ENCODE measurements around the gene RNPEPL1.

Gene RNPEPL1

GRCh38 chr2:240565333-240566202, 2.7 kb upstream of the RNPEPL1 start:
- H3K36me3 ChIP-seq (ENCODE audit: insufficient read depth, low read length), result no peaks in the 10 kb centered on the region
- H3K27ac ChIP-seq, result 0 out of 2 replicates have a peak overlapping the region, but pooled peaks have one; percentile 37
- H3K9me3 ChIP-seq (ENCODE audit: low read depth, low read length), result no peaks in the 10 kb centered on the region
- peak overlapping the region; percentile 63 for H3K9ac ChIP-seq (ENCODE audit: insufficient read length)
- no peak for DNase-seq (ENCODE audit: low read depth, low spot score)
- no peak for TF ChIP-seq FOXP2 (optimal IDR thresholded peaks at IDR 0.05; ENCODE audit: control extremely low read depth, extremely low read length, insufficient read depth)
- no peak for TF ChIP-seq EZH2 (IDR thresholded peaks at IDR 0.05)
- no peak for TF ChIP-seq POLR2AphosphoS5 (IDR thresholded peaks at IDR 0.05; ENCODE audit: borderline replicate concordance, low read depth, low read length)
- peak overlapping the region; percentile 68 for H3K4me3 ChIP-seq

GRCh38 chr2:240566203-240567136, 1.8 kb upstream of the RNPEPL1 start:
- Histone ChIP-seq H3K27ac (0 out of 2 replicates have a peak overlapping the region, but pooled peaks have one; percentile 37), H3K9ac (ENCODE audit: insufficient read length) (peak overlapping the region; percentile 63), H3K36me3 (ENCODE audit: insufficient read depth, low read length) (no peaks in the 10 kb centered on the region), H3K4me3 (peak overlapping the region; percentile 91), H3K9me3 (ENCODE audit: low read depth, low read length) (no peaks in the 10 kb centered on the region)
- TF ChIP-seq EZH2 (IDR thresholded peaks at IDR 0.05) (no peak), POLR2AphosphoS5 (IDR thresholded peaks at IDR 0.05; ENCODE audit: borderline replicate concordance, low read depth, low read length) (peak; percentile 74), FOXP2 (optimal IDR thresholded peaks at IDR 0.05; ENCODE audit: control extremely low read depth, extremely low read length, insufficient read depth) (no peak)
- no peak for DNase-seq (ENCODE audit: low read depth, low spot score)

GRCh38 chr2:240567137-240567871, 980 bp upstream of the RNPEPL1 start:
- Histone ChIP-seq H3K4me3 (peak overlapping the region; percentile 91), H3K9ac (ENCODE audit: insufficient read length) (peak overlapping the region; percentile 77), H3K9me3 (ENCODE audit: low read depth, low read length) (no peaks in the 10 kb centered on the region), H3K36me3 (ENCODE audit: insufficient read depth, low read length) (no peaks in the 10 kb centered on the region), H3K27ac (no peak overlapping the region)
- no peak for DNase-seq (ENCODE audit: low read depth, low spot score)
- no peak for TF ChIP-seq FOXP2 (optimal IDR thresholded peaks at IDR 0.05; ENCODE audit: control extremely low read depth, extremely low read length, insufficient read depth)

- DNase-seq (ENCODE audit: low read depth, low spot score), result no peak
- peak overlapping the region; percentile 82 for H3K4me3 ChIP-seq
- H3K9me3 ChIP-seq (ENCODE audit: low read depth, low read length), result no peaks in the 10 kb centered on the region
- TF ChIP-seq EZH2 (IDR thresholded peaks at IDR 0.05), result no peak
- TF ChIP-seq POLR2AphosphoS5 (IDR thresholded peaks at IDR 0.05; ENCODE audit: borderline replicate concordance, low read depth, low read length), result no peak
- TF ChIP-seq FOXP2 (optimal IDR thresholded peaks at IDR 0.05; ENCODE audit: control extremely low read depth, extremely low read length, insufficient read depth), result no peak
- H3K27ac ChIP-seq, result no peak overlapping the region
- no peaks in the 10 kb centered on the region for H3K36me3 ChIP-seq (ENCODE audit: insufficient read depth, low read length)
- peak overlapping the region; percentile 69 for H3K9ac ChIP-seq (ENCODE audit: insufficient read length)
These were observed 616 bp downstream of the RNPEPL1 start for GRCh38 chr2:240568678-240569522.

GRCh38 chr2:240569523-240569997, 1.3 kb downstream of the RNPEPL1 start:
- no peak for TF ChIP-seq POLR2AphosphoS5 (IDR thresholded peaks at IDR 0.05; ENCODE audit: borderline replicate concordance, low read depth, low read length)
- TF ChIP-seq EZH2 (IDR thresholded peaks at IDR 0.05), result no peak
- TF ChIP-seq FOXP2 (optimal IDR thresholded peaks at IDR 0.05; ENCODE audit: control extremely low read depth, extremely low read length, insufficient read depth), result no peak
- no peak overlapping the region for H3K9ac ChIP-seq (ENCODE audit: insufficient read length)
- DNase-seq (ENCODE audit: low read depth, low spot score), result no peak
- no peak overlapping the region for H3K27ac ChIP-seq
- no peaks in the 10 kb centered on the region for H3K9me3 ChIP-seq (ENCODE audit: low read depth, low read length)
- peak overlapping the region; percentile 82 for H3K4me3 ChIP-seq
- H3K36me3 ChIP-seq (ENCODE audit: insufficient read depth, low read length), result no peaks in the 10 kb centered on the region

GRCh38 chr2:240569998-240570530, 1.8 kb downstream of the RNPEPL1 start:
- Histone ChIP-seq H3K4me3 (no peak overlapping the region), H3K27ac (no peak overlapping the region), H3K9me3 (ENCODE audit: low read depth, low read length) (no peaks in the 10 kb centered on the region), H3K36me3 (ENCODE audit: insufficient read depth, low read length) (no peaks in the 10 kb centered on the region), H3K9ac (ENCODE audit: insufficient read length) (no peak overlapping the region)
- no peak for DNase-seq (ENCODE audit: low read depth, low spot score)
- no peak for TF ChIP-seq FOXP2 (optimal IDR thresholded peaks at IDR 0.05; ENCODE audit: control extremely low read depth, extremely low read length, insufficient read depth)
- TF ChIP-seq POLR2AphosphoS5 (IDR thresholded peaks at IDR 0.05; ENCODE audit: borderline replicate concordance, low read depth, low read length), result no peak
- TF ChIP-seq EZH2 (IDR thresholded peaks at IDR 0.05), result no peak

Data from SK-N-MC (cell line).